ENCODE results near the gene PSKH1. TPM values are rescaled to one million over a fixed set of nuclear protein-coding genes. Genes with fewer than 3 reads are reported as not detected.

PSKH1 gene
- total and polyA plus RNA-seq, 9 of the 15 experiments (the other 6 are each of a cell fraction or from before 2014, with no cell fraction given), result 0.96 to 20.9 (median 9.4) TPM

GRCh38 chr16:67872631-67873434 lies 20.2 kb upstream of the PSKH1 start, which contains the start of gene EDC4 (continued):
- TF ChIP-seq FOXM1 (IDR thresholded peaks at IDR 0.05; ENCODE audit: low read depth), result peak; percentile 10; the same call in 1 of the 2 replicates
- no peak for TF ChIP-seq FOXM1 (CRISPR knock-in tag; IDR thresholded peaks at IDR 0.05; ENCODE audit: low read depth)
- TF ChIP-seq DACH1 (IDR thresholded peaks at IDR 0.05; ENCODE audit: partially characterized antibody), result no peak
- peak; percentile 47; the same call in 1 of the 2 replicates for TF ChIP-seq ZNF212 (CRISPR knock-in tag; IDR thresholded peaks at IDR 0.05)
- TF ChIP-seq RFX7 (CRISPR knock-in tag; IDR thresholded peaks at IDR 0.05), result 0 out of 2 replicates have a peak, but pooled peaks have one; percentile 69
- TF ChIP-seq EHMT2 (IDR thresholded peaks at IDR 0.05), result no peak
- peak; percentile 67; the same call in 1 of the 2 replicates for TF ChIP-seq CBX1 (IDR thresholded peaks at IDR 0.05; ENCODE audit: low read depth)
- TF ChIP-seq ZNF239 (CRISPR knock-in tag; IDR thresholded peaks at IDR 0.05), result no peak
- no peak for TF ChIP-seq SMARCE1 (IDR thresholded peaks at IDR 0.05)
- no peak for TF ChIP-seq FOXJ2 (tag; IDR thresholded peaks at IDR 0.05)
- no peak for TF ChIP-seq ZBTB5 (IDR thresholded peaks at IDR 0.05)
- peak; percentile 55 for TF ChIP-seq DEAF1 (CRISPR knock-in tag; IDR thresholded peaks at IDR 0.05)
- no peak; the same call in 1 of the 2 replicates for TF ChIP-seq ZNF121 (CRISPR knock-in tag; conservative IDR thresholded peaks at IDR 0.05)
- TF ChIP-seq PHB2 (IDR thresholded peaks at IDR 0.05; ENCODE audit: low read depth), result no peak
- no peak for TF ChIP-seq NCOA2 (IDR thresholded peaks at IDR 0.05; ENCODE audit: partially characterized antibody in 2 of 2)
- TF ChIP-seq ZNF124 (CRISPR knock-in tag; IDR thresholded peaks at IDR 0.05), result no peak
- TF ChIP-seq EP300 (IDR thresholded peaks at IDR 0.05; ENCODE audit: low read length), result peak; percentile 66
- TF ChIP-seq ZNF197 (CRISPR knock-in tag; IDR thresholded peaks at IDR 0.05; ENCODE audit: low read depth), result no peak
- peak in 1 of 2 experiments; percentile 49; a peak in 1 of 4 replicates for TF ChIP-seq RCOR1 (IDR thresholded peaks at IDR 0.05; ENCODE audit: borderline replicate concordance in 1 of 2, low read depth in 2 of 2, low read length in 2 of 2)
- no peak for TF ChIP-seq ZNF354B (CRISPR knock-in tag; IDR thresholded peaks at IDR 0.05)
- TF ChIP-seq ZNF584 (CRISPR knock-in tag; IDR thresholded peaks at IDR 0.05; ENCODE audit: low read depth), result no peak
